ENCODE results near the gene USP3. TPM values are rescaled to one million over a fixed set of nuclear protein-coding genes. Genes with fewer than 3 reads are reported as not detected.

USP3 gene
- total and polyA plus RNA-seq, 10 donors, result 29.5 to 136 (median 95.0) TPM

DNA sequence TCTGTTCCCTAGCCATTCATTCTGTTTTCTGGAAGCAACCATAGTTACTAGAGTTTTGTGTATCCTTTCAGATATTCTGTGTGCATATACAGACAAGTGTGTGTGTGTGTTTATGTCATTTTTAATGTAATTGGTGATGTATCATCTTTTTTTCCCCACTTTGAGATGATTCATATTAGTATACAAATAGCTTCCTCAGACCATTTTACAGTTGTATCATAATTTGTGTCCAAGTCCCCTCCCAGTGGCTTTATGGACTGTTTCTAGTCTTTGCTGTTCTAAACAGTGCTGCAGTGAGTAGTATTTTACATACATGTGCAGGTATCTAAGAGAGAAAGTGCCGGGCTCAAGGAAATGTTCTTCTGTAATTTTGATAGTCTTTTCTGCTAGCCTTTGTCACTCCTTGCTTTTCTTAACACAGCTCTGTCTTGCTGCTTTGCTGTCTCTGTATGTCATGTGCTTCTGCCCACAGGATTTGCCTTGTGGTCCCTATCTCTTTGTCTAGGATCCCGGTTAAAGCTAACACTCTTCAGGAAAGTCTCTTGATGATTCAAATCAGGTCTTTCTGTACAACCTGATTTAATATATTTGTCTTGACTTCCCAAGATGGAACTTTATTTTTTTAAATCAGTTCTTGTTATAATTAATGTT lies 61.3 kb downstream of the USP3 start:
- DNase-seq, result no peak
- Histone ChIP-seq H3K27ac (peak overlapping the region in 1 of 8 donors; percentile 18), H3K4me3 (no peak overlapping the region), H3K36me3 (peaks cover 0 to 99% (median 70%) of the 10 kb centered on the region in 6 donors), H3K9me3 (no peaks in the 10 kb centered on the region), H3K27me3 (replicated peaks in 1 of 7) (no peaks in the 10 kb centered on the region), H3K4me1 (no peaks in the 10 kb centered on the region)
- 86 to 95% (median 92%) methylated on average over 2 of the region's 2 CpGs for WGBS, 5 donors
- TF ChIP-seq POLR2AphosphoS5 (IDR thresholded peaks at IDR 0.05) (no peak), POLR2A (IDR thresholded peaks at IDR 0.05) (no peak)
- TF ChIP-seq, protein P1, sequence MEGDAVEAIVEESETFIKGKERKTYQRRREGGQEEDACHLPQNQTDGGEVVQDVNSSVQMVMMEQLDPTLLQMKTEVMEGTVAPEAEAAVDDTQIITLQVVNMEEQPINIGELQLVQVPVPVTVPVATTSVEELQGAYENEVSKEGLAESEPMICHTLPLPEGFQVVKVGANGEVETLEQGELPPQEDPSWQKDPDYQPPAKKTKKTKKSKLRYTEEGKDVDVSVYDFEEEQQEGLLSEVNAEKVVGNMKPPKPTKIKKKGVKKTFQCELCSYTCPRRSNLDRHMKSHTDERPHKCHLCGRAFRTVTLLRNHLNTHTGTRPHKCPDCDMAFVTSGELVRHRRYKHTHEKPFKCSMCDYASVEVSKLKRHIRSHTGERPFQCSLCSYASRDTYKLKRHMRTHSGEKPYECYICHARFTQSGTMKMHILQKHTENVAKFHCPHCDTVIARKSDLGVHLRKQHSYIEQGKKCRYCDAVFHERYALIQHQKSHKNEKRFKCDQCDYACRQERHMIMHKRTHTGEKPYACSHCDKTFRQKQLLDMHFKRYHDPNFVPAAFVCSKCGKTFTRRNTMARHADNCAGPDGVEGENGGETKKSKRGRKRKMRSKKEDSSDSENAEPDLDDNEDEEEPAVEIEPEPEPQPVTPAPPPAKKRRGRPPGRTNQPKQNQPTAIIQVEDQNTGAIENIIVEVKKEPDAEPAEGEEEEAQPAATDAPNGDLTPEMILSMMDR (IDR thresholded peaks at IDR 0.05 in 8 of 11, conservative IDR thresholded peaks at IDR 0.05 in 3 of 11), result no peak
- intact Hi-C loops (cut with DNase I; ENCODE audit: low total_unique reads), result no loop called here

DNA sequence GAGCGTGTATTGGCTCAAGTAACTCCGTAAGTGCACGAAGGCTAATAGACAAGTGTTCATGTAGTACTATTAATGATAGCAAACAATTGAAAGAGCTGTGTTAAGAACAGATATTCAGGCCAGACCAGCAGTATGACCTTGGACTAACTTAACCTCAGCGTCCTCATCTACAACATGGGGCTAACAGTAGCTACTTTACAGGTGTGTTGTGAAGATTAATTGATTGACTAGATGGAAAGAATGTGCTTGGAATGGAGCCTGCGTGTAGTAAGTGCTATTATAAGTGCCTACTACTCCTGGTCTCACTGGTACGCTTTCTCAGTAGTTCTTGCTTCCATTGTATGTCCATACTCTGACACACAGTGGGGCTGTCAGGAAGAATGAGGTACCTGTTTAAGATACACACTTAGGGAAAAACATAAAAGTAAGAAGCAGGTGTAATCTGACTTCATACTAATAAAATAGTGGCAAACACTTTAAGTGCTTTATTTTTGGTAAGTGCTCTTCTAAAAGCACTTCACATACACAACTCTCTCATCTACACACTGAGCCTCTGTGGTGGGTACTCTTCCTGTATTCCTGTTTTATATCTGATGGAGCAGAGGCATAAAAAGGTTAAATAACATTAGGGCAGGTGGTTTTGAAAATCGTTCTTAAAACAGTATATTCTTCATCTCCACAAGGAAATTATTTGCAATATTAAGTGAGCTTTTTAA lies 68.5 kb downstream of the USP3 start:
- Histone ChIP-seq H3K9me3 (no peaks in the 10 kb centered on the region), H3K4me1 (no peaks in the 10 kb centered on the region), H3K27me3 (replicated peaks in 1 of 7) (no peaks in the 10 kb centered on the region), H3K27ac (no peak overlapping the region), H3K4me3 (no peak overlapping the region), H3K36me3 (peaks cover 0 to 99% (median 70%) of the 10 kb centered on the region in 6 donors)
- WGBS, 5 donors, result 92 to 94% (median 93%) methylated on average over 7 of the region's 7 CpGs
- DNase-seq, result no peak
- TF ChIP-seq, protein P1 (IDR thresholded peaks at IDR 0.05 in 8 of 11, conservative IDR thresholded peaks at IDR 0.05 in 3 of 11), result no peak
- TF ChIP-seq POLR2A (IDR thresholded peaks at IDR 0.05), result no peak
- TF ChIP-seq POLR2AphosphoS5 (IDR thresholded peaks at IDR 0.05), result peak in 1 of 3 donors; percentile 26
- intact Hi-C loops (cut with DNase I; ENCODE audit: low total_unique reads), result no loop called here

- peaks cover 0 to 98% (median 66%) of the 10 kb centered on the region in 6 donors for H3K36me3 ChIP-seq
- no peaks in the 10 kb centered on the region for H3K9me3 ChIP-seq
- H3K27me3 ChIP-seq (replicated peaks in 1 of 7), result no peaks in the 10 kb centered on the region
- TF ChIP-seq POLR2A (IDR thresholded peaks at IDR 0.05), result no peak
- TF ChIP-seq POLR2AphosphoS5 (IDR thresholded peaks at IDR 0.05), result peak in 1 of 3 donors; percentile 6
- intact Hi-C loops (cut with DNase I; ENCODE audit: low total_unique reads), result no loop called here
- no peak overlapping the region for H3K4me3 ChIP-seq
- DNase-seq, result no peak
- H3K4me1 ChIP-seq, result no peaks in the 10 kb centered on the region
- H3K27ac ChIP-seq, result no peak overlapping the region
These were observed 69.1 kb downstream of the USP3 start for GRCh38 chr15:63573533-63573932.

DNA sequence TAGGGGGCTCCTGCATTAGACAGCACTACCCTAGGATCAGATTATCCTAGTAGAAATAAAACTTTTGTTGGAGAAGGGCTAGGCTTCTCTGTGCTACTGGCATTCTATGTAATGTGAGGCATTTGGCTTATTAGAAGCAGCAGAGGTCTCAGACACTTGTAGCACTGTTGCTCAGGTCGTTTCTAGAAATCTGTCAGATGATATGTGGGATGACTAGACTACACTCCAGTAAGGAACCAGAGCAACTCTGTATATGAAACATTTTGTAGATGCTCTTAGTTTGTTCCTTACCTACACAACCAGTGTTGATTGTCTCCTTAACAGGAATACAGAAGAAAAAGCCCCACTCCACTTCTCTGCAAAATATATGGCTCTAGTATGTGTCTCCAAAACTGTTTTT lies 70.9 kb downstream of the USP3 start:
- Histone ChIP-seq H3K4me3 (no peak overlapping the region), H3K27ac (no peak overlapping the region), H3K4me1 (no peaks in the 10 kb centered on the region), H3K36me3 (peaks cover 0 to 100% (median 60%) of the 10 kb centered on the region in 6 donors), H3K27me3 (replicated peaks in 1 of 7) (no peaks in the 10 kb centered on the region), H3K9me3 (no peaks in the 10 kb centered on the region)
- WGBS, 5 donors, result 13 to 72% (median 69%) methylated on average over 1 of the region's 1 CpG
- intact Hi-C loops (cut with DNase I; ENCODE audit: low total_unique reads), result no loop called here
- no peak for DNase-seq
- TF ChIP-seq POLR2A (IDR thresholded peaks at IDR 0.05) (no peak), POLR2AphosphoS5 (IDR thresholded peaks at IDR 0.05) (no peak)
- TF ChIP-seq, protein P1 (IDR thresholded peaks at IDR 0.05 in 8 of 11, conservative IDR thresholded peaks at IDR 0.05 in 3 of 11), result no peak
